NCI-H2107 (cell line): ENCODE results near the gene USP16.
"Not testable (repeated sequence)": the region's sequence is repeated elsewhere in the genome, so short reads cannot be mapped to it uniquely, and the experiment has no call there.

Experiments used
- DNase-seq: peaks from one replicate; lab custom pipeline; 2025; lab: John Stamatoyannopoulos, UW

USP16 gene

GRCh38 chr21:29024474-29025327 is at the start of gene USP16:
USP16 (plus strand) TSS chr21:29024668; CDS start chr21:29027914, 3,246 bp downstream.
- DNase-seq: peak; percentile 91

- DNase-seq: no peak
These were observed 49.1 kb upstream of the USP16 start for GRCh38 chr21:28975397-28975796.

- DNase-seq: no peak
These were observed 45.4 kb upstream of the USP16 start for GRCh38 chr21:28979092-28979491.

DNA sequence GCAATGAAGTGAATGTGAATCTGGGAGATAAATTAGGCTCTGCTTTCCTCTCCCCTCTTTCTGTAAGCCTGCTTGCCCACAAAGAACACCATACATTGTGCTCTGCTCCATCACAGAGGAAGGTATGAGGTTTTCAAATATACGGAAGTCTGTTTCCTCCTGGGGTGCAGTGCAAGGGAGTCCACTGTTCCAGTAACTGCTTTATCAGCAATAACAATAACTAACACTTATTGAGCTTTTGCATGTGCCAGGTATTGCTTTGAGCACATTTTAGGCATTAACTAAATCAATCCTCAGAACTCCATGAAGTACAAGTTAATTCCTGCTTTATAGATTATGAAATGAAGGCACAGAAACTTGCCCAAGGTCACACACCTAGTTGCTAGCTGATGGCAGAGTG is 41.8 kb upstream of the USP16 start:
- DNase-seq: no peak

DNA sequence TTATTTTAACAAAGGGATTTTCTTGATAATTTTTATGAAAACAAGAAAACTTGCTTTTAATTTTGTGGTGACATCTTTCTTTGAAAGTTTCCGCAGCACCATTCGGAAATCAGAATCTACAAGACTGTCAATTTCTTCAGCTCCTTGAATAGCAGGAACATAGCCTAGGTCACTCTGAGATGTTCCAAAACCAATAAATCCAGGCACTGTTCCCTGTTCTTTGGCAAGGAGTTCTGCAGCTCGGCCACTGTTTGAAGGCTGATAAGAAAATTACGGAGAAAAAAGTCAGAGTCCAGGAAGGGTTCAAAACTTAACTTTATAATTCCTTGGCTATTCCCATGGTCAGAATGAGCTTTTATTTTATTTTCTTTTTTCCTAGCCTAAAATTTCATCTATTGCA is 37.8 kb upstream of the USP16 start:
- no peak for DNase-seq

DNA sequence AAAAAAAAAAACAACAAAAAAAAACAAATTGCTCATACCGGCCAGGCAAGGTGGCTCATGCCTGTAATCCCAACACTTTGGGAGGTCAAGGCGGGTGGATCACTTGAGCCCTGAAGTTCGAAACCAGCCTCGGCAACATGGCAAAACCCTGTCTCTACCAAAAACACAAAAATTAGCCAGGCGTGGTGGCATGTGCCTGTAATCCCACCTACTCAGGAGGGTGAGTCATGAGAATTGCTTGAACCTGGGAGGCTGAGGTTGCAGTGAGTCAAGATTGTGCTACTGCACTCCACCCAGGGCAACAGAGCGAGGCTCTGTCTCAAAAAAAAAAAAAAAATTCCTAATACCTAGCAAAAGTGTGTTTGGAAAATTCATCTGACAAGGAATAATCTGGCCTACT is 36.3 kb upstream of the USP16 start:
- DNase-seq: not testable (repeated sequence)

GRCh38 chr21:28991861-28992525 is 32.5 kb upstream of the USP16 start:
- DNase-seq: no peak

DNA sequence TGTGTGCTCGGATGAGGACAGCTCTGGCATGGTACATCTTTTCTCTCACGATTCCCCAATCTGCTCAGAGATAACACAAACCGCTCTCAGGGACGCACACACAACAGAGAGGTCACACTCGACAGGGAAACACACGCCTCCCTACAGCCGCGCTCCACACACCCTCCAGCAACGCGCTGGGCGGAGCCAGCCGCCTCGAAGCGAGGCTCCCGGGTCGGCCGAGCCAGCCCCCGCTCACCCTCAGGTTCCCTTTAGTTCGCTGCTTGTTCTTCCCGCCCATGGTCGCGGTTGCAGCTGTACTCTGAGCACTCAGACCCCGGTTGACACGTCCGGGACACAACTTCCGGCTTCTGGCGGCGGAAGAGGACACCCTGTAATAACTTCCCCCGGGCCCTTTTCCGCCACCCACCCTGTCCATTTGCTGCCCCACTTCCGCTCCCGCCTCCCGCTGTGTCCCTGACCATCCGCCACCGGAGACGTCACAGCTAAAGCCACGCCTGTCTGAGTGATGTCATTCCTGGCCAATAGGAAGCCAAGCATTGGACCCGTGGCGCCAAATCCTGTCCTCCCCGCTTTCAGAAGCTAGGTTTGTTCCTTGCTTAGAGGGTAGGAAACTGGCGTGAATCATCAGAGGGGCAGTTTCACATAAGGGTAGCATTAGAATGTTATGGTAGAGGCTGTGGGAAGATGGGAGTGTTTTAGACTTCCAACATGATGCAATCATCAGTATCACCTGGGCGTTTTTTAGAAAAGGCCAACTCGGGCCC is 31.8 kb upstream of the USP16 start, which contains the start of gene LTN1:
LTN1 (minus strand) TSS at position 352 of the 767 bp plus-strand sequence; CDS start at position 280, 72 bp downstream.
- peak; percentile 98 for DNase-seq

GRCh38 chr21:28993293-28993629 is 31.2 kb upstream of the USP16 start:
- DNase-seq: no peak

DNA sequence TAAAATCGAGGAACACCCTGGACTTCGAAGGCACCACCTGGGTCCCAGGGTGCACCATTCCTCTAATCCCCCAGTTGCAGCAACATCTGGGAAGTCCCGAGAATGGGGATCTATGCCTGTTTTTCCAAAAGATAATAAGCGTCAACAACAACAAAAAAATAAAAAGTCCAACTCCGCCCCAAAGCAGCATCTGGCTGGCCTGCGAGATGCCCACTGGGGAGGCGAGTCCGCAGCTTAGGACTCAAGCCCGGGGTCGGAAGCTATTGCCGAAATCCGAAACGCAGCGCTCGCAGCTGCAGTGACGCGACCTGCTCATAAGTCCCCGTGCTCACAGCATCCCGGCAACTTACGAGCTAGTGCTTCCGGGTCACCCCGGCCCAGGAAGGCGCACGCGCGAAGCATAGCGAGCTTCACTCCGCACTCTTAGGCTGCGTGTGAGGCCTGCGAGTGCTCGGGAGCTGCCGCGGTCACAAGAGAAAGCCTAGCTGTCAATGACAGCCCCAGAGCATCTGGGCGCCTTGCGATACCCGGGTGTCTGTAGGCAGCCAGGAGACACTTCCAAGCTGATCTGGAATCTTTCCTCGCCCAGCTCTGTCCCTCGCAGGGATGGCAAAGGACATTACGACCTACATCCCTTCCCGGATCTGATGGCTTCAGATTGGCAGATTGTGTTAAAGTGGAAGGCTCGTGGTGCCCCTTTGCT is 21.9 kb upstream of the USP16 start:
- DNase-seq: peak; percentile 98

DNA sequence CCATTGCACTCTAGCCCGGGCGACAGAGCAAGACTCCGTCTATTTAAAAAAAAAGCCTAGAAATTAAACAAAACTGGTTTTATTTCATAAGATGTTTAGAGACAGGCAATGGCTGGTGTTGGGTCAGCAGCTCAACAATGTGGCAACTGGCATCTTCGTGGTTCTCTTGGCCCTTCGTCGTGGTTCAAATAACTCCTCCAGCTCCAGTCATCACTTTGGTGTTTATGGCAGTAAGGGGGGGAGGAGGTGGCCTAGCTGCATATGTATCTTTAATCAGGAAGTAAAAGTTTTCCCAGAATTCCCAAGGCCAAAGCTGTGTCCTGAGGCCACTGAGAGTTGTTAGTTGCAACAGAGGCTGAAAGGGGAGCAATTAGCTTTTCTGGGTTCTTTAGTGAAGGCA is 18.8 kb upstream of the USP16 start:
- no peak for DNase-seq

DNA sequence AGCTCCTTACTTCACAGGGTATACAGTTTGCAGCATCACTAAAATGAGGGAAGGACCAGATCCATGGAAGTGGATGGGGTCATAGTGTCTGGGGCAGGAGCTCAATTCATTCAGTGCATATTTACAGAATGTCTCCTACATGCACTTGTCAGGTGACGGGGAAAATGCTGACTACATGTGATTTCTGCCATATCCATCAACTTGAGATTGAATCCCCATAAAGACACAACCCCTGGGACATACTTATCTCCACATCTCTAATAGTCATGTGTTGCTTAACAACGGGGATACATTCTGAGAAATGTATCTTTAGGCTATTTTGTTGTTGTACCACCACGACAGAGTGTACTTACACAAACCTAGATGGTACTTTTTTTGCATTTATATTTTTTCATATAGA is 17.3 kb upstream of the USP16 start:
- DNase-seq: no peak

- DNase-seq: no peak
These were observed 16.7 kb upstream of the USP16 start for GRCh38 chr21:29007810-29008209.

DNA sequence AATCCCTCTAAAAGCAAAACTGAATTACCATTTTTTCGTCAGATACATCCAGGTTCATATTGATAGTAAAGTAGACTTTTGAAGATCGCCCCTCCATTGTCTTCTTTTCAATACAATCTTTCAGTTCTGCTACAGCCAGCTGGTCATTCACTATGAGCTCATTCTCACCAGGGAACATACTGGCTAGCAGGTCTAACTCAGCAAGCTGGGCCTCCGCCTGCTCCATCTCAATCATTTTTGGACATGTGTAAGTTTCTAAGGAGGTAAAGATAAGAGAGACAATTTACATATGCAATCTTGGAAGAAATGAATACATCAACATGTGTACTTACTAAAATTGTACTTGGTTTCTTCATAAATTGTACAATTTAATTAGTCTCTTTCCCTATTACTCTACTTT is 16.1 kb upstream of the USP16 start:
- DNase-seq: no peak

GRCh38 chr21:29011236-29011635 is 13.2 kb upstream of the USP16 start:
- not testable (repeated sequence) for DNase-seq

DNA sequence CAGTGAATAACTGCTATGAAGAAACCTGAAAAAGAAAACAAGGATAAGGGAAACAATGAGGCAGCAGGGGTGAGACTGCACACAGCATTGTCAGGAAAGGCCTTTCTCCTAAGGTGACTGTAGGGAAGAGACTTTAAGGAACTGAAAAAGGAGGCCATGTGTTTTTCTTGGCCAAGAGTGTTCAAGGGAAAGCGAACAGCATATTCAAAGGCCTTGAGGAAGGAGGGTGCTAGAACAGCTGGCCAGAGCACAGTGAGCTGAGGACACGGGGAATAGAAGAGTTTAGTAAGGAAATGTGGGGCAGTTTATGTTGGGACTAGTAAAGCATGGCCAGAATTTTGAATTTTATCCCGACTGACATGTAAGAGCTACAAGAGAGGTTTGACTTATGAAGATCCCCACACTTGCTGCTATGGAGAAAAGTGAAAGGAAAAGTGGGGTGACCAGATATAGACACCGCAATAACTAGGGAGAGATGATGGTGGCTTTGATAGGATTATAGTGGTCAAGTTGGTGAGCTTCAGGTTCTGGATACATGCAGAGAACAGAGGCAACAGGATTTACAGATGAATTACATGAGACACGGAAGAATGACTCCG is 6.7 kb upstream of the USP16 start:
- DNase-seq: no peak

DNA sequence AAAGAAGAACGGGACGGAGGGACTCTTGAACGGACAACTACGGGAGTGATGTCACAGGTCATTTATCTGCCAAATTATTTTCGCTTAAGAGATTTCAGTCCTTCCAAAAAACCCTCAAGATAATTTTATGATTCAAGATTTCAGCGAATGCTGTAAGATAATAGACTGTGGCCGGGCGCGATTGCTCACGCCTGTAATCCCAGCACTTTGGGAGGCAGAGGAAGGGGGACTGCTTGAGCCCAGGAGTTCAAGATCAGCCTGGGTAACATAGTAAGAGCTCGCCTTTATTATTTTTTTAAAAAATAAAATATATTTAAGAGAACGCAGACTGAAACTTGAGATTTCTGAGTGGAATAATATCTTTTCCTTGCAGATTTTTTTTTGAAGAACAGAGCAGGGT is 5.9 kb upstream of the USP16 start:
- DNase-seq: no peak

- DNase-seq: no peak
These were observed 2.3 kb upstream of the USP16 start for GRCh38 chr21:29022166-29022565.

GRCh38 chr21:29025328-29025713 is 853 bp downstream of the USP16 start:
- no peak for DNase-seq

DNA sequence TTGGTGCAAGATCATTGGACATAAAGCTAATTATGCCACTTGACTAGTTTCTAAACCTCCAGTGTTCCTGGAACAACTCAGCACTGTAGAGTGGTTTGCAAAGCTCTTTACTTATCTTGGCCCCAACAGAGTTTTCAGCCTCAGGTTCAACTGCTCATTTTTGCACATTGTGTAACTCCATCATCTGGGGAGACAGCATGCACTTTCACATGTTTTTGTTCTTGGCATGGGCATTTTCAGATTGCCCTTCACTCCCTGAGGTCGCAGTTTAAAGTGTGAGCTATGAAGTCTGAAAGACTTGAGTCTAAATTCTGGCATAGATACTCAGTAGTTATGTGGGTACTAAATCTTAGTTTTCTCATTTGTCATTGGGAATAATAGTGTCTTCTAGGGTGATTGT is 5.1 kb downstream of the USP16 start:
- DNase-seq: no peak

GRCh38 chr21:29030909-29031308 is 6.4 kb downstream of the USP16 start:
- DNase-seq: no peak

DNA sequence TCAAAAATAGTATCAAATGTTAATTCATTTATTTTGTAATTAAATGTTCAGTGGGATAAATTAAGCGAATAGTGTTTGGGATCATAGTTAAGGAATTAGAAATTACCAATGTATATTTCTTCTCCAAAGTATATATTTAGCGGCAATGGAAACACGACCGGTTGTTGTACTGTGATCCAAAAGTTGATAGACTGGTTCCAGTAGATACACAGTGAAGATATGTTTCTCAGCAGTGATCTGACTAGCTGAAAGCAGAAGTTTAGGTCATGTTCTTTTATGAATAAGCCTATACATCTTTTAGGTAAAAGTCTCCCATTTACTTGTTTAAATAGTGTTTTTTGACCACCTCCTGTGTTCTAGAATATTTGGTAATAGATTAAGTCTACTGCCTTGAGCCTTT is 8.8 kb downstream of the USP16 start:
- no peak for DNase-seq
